Bone marrow (tissue), 2 donors: Measurements from ENCODE around the gene TRIP11.

Experiments used
- DNase-seq, 2 donors: peaks; one replicate each; lab custom pipeline; 2025; lab: John Stamatoyannopoulos, UW

TRIP11 gene

GRCh38 chr14:91955168-91955567 lies 84.7 kb downstream of the TRIP11 start:
- DNase-seq, result no peak

- DNase-seq, result no peak
These were observed 86.5 kb downstream of the TRIP11 start for GRCh38 chr14:91953170-91953985.

GRCh38 chr14:91947475-91948184 lies 92.2 kb downstream of the TRIP11 start, which contains the start of gene FBLN5:
TSS of gene FBLN5 (minus strand) at chr14:91947694. CDS start at chr14:91947229, 465 bp downstream.
- DNase-seq, result no peak

GRCh38 chr14:91946622-91947474 lies 93.0 kb downstream of the TRIP11 start:
- DNase-seq, result no peak

GRCh38 chr14:91945751-91946621 lies 93.9 kb downstream of the TRIP11 start:
- DNase-seq, result no peak

- no peak for DNase-seq
These were observed 96.9 kb downstream of the TRIP11 start for GRCh38 chr14:91942946-91943345.

- DNase-seq, result no peak
These were observed 97.7 kb downstream of the TRIP11 start for GRCh38 chr14:91942128-91942527.

GRCh38 chr14:91940209-91940608 lies 99.7 kb downstream of the TRIP11 start:
- DNase-seq, result no peak

GRCh38 chr14:91935586-91935985 lies 104.3 kb downstream of the TRIP11 start:
- no peak for DNase-seq

- no peak for DNase-seq
These were observed 105.1 kb downstream of the TRIP11 start for GRCh38 chr14:91934554-91935285.

GRCh38 chr14:91931478-91932088 lies 108.3 kb downstream of the TRIP11 start:
- DNase-seq, result no peak

GRCh38 chr14:91929700-91930099 lies 110.2 kb downstream of the TRIP11 start:
- no peak for DNase-seq

- no peak for DNase-seq
These were observed 112.1 kb downstream of the TRIP11 start for GRCh38 chr14:91927800-91928199.

GRCh38 chr14:91927191-91927590 lies 112.7 kb downstream of the TRIP11 start:
- no peak for DNase-seq

- DNase-seq, result no peak
These were observed 113.5 kb downstream of the TRIP11 start for GRCh38 chr14:91926131-91926890.

- no peak for DNase-seq
These were observed 114.1 kb downstream of the TRIP11 start for GRCh38 chr14:91925727-91926121.

GRCh38 chr14:91925001-91925726 lies 114.7 kb downstream of the TRIP11 start:
- no peak for DNase-seq

GRCh38 chr14:91920526-91920925 lies 119.3 kb downstream of the TRIP11 start:
- no peak for DNase-seq

GRCh38 chr14:91919814-91920213 lies 120.0 kb downstream of the TRIP11 start:
- no peak for DNase-seq
